ENCODE results near the gene HES3.

HES3 gene

GRCh38 chr1:6281511-6282402 lies 37.8 kb downstream of the HES3 start:
- DNase-seq = no peak

- DNase-seq = no peak
Observed at GRCh38 chr1:6282577-6283270, 38.7 kb downstream of the HES3 start.

- no peak for DNase-seq
Observed at GRCh38 chr1:6285336-6285735, 41.4 kb downstream of the HES3 start.

DNA sequence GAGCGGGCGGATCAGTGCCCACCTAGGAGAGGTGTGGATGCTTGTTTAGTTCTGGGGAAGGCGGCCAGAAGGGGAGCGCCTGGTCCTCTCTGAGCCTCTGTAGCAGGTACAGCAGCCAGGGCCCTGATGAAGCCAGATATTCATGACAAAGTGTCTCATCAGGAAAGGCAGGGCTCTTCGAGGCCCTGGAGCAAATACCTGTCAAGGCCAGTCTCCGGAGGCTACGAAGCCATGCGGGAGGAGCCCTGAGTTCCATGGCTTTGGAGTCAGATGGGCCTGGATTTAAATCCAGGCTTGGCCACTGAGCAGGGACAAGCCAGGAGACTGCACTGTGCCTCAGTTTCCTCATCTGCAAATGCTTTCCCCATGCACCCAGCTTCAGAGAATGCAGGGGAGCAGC lies 42.3 kb downstream of the HES3 start:
- no peak for DNase-seq

DNA sequence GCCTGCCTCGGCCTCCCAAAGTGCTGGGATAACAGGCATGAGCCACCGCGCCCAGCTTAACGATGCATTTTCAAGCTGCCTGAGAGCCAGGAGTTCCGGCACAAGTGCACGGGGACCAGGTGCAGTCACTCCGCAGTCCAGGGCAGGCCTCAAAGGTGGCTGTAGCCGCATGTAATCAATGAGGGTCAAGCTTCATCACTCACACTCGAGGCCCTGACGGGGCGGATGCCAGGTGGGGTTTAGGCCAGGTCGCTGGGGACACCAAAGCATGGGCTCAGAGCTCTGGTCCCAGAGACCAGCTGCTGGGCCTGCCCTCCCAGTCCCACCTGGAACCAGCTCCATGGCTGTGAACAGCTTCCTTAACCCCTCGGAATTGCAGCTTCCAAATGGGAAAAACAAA lies 43.0 kb downstream of the HES3 start:
- DNase-seq = no peak

GRCh38 chr1:6287431-6287886 lies 43.5 kb downstream of the HES3 start:
- DNase-seq = no peak

GRCh38 chr1:6288026-6288425 lies 44.0 kb downstream of the HES3 start:
- no peak for DNase-seq

- no peak for DNase-seq
Observed at GRCh38 chr1:6288665-6289064, 44.7 kb downstream of the HES3 start.

DNA sequence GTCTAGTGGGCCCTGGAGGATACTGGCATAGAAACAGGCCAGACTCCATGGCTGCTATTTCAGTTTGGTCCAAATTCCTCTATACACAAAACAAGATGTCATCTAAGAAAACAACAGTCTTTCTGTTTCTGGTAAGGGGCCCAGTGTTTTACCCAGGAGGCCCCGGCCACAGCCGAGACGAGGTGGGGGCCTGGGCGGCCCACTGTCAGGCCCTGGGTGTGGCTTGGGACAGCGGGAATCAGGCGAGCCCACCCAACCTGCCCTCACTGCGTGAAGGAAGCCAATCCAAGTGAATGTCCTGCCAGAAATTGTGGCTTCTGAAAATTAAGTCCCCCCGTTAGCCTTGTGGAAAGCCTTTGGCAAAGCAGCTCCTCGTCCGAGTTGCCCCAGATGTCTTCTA lies 48.1 kb downstream of the HES3 start:
- DNase-seq = no peak

GRCh38 chr1:6294080-6294889 lies 50.3 kb downstream of the HES3 start:
- DNase-seq = no peak

- DNase-seq = no peak
Observed at GRCh38 chr1:6294890-6295556, 51.0 kb downstream of the HES3 start.
